NCI-H524 treated with DMSO at 0.1 percent for 48 hours (cell line): ENCODE measurements around the gene EHD1.
"Not testable (repeated sequence)": the region's sequence is repeated elsewhere in the genome, so short reads cannot be mapped to it uniquely, and the experiment has no call there.

ENCODE experiments used
- DNase-seq: peaks from one replicate; lab custom pipeline; 2025; lab: John Stamatoyannopoulos, UW

The EHD1 gene

DNA sequence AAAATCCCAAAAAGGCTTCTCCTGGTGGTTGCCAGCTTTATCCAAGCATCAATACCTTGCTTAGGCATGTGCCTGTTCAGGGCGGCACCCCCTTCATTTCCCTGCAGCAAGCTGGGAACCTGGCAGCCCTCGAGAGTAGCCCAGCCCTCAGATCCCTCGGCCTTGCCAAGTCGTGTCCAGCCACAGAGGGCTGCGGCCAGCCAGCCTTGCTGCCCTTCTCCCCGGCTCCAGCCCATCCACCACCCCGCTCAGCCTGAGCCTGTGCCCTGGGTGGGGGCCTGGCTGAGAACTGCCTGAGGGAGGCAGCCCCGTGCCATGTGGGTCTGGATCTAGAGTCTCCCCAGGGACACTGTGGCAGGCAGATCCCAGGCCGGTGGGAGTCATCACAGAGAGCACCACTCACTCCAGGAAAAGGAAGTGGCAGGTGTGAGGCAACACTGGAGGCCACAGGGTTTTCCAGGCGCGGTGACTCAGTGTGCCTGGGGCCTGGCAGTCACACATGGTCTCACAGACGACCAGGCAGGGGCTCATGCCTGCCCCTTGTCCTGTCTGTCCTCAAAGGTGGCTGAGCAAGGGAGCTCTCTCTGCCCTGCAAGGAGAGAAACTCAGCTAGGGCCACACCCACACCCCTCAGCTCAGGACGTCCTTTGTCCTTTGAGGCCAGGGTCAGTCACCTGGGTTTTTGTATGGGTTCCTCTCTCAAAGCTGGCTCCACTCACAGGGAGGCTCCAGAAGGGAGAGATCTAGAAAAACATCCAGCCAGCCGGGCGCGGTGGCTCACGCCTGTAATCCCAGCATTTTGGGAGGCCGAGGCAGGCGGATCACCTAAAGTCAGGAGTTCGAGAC, 21.8 kb downstream of the EHD1 start:
- DNase-seq, result no peak

GRCh38 chr11:64855596-64856304, 22.7 kb downstream of the EHD1 start:
- DNase-seq, result no peak

- no peak for DNase-seq
Measured at GRCh38 chr11:64854534-64855502, 23.6 kb downstream of the EHD1 start.

- DNase-seq, result no peak
Measured at GRCh38 chr11:64854157-64854533, 24.3 kb downstream of the EHD1 start.

- DNase-seq, result no peak
Measured at GRCh38 chr11:64853709-64854108, 24.7 kb downstream of the EHD1 start.

DNA sequence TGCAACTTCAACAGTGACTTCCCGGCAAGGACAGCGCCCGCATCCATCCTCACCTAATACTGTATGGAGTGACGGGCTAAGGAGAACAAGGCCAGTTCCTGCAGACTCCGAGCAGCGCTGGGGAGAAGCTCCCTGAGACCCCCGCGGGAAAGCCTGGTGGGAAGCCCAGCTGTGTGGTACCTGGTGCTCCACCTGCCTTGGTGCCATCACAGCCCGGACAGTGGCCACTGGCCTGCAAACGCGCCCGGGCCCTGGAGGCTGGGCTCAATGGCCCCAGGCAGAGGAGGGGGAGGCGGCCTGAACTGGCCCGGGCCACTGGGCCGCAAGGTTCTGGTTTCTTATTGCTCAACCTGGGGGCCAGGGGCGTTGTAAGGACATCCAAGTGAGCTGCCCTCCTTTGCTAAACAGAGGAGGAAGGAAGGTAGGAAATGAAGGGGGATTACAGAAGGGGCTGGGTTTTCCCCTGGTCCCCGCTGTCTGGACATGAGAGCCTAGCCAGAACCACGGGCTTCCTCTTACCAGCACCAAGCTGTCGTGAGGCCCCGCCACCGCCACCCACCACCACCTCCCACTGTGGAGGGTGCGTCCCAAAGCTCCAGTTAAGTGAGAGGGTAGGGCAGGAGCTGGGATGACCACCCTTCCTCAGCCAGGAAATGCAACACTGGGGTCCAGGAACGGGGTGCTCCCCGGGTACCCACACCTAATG, 25.5 kb downstream of the EHD1 start:
- no peak for DNase-seq

DNA sequence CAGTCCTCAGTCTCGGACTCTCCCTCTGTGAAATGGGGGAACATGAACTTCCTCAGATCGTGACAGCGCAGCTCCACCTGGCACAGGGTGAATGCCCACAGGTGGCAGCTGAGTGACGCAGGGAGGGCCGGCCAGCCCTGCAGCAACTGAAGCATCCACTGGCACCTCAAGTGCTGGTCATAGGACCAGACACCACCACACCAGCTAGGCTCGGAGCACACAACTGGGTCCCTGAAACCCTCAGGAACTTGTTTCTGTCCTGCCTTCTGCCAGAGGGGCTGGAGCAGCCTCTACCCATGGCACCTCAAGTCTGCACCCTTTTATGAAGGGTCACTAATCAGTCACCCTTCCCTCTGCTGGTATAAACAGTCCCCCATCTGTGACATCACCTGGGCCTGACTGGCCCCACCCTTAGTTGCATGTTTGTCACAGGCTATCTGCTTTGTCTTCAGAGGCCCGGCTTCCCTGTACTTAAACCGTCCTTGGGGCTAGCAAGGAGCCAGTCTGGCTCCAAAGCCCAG, 26.5 kb downstream of the EHD1 start:
- no peak for DNase-seq

GRCh38 chr11:64850979-64851567, 27.3 kb downstream of the EHD1 start:
- no peak for DNase-seq

GRCh38 chr11:64849598-64850356, 28.6 kb downstream of the EHD1 start:
- no peak for DNase-seq

DNA sequence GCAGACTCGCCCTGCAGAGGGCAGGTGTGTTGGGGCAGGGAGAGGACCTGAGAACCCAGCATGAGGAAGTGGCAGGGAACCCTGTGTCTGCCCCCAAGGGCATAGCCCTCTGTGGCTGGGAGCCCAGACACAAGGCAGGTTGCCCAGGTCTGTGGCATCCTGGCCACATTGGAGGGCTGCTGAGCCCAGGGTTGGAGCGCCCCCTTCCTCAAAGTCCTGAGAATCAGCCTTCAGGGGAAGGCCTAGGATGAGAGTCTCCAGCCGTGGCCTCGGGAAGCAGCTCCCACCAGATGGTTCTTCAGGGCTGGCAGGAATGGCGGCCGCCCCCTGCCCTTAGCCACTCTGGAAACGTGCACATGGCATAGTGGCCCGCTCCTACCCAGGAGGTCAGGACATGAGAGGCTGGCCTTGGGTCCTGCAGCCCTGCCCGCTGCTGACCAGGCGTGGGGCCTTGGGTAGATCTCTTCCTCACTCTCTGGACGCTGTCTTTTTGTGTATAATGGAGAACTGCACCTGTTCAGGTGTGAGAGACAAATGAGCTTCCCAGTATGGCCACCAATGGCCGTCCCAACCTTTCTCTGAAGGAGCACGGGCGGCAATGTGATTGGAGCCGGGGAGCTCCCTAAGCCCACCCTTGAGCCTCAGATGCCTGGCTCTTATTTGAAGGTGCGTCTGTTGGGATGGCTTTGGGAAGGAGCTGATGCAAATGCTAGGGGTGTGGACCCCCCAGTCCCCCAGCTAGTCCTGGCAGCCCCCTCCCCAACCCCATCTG, 29.4 kb downstream of the EHD1 start:
- DNase-seq, result no peak

DNA sequence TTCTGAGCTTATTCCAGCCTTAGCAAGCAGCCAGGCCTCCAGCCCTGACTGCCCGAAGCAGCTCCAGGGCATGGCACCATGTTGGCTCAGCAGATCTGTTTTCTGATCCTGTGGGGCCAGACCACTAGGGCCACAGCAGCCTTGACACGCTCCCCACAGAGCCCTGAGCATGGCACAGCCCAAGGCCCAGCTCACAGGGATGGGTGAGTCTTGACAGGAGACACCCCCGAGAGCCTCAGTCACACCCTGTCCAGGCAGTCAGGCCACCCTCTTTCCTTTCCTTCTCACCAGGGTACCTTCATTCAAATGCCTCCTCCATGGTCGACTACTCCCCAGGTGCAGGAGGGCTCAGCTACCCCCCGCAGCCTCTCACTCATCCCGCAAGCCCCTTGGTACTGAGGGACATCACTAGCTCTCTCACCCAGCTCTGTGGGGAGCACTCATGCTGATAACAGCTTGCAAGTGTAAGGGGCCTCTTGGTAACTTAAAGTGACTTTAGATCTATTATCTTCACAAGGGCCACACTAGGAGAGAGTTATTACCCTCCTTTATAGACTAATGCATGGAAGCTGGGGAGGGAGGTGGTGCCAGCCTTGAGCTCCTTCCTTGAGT, 30.1 kb downstream of the EHD1 start:
- DNase-seq, result no peak

DNA sequence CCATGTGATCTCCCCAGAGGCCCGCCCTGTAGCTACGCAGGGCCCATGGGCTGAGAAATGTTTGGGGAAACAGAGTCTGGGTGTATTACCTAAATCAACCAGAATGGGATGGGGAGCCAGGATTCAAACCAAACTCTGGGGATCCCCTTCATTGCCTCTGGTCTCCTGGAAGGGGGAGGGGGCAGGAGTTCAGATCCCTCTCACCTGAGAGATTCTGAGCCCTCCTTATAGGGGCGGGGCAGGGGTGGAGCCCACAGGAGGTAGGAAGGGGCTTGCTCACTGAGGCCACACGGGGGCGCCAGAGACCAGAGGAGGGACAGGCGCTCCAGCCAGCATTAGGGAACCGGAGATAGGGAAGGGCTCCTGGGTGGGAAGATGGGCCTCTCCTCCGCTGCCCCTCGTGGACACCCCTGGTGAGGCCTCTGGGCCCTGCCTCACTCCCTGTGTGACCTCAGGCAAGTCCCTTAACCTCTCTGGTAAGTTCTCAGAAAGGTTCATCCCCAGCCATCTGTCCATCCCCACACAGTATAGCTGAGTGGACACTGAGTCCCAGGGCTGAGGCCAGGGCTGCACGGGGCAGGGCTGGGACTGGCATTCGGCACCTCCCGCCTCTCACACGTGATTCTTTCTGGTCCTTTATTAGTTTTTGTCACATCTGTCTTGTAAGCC, 31.3 kb downstream of the EHD1 start:
- peak; percentile 53 for DNase-seq

DNA sequence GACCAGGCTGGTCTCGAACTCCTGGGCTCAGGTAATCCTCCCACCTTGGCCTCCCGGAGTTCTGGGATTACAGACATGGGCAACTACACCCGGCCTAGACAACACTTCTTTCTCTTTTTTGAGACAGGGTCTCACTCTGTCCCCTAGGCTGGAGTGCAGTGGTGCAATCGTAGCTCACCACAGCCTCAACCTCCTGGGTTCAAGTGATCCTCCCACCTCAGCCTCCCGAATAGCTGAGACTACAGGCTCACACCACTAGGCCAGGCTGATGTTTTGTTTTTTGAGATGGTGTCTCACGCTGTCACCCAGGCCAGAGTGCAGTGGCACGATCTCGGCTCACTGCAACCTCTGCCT, 32.7 kb downstream of the EHD1 start:
- not testable (repeated sequence) for DNase-seq

- DNase-seq, result no peak
Measured at GRCh38 chr11:64845129-64845775, 33.2 kb downstream of the EHD1 start.

- DNase-seq, result no peak
Measured at GRCh38 chr11:64844330-64845128, 33.9 kb downstream of the EHD1 start, which contains the start of gene CDC42BPG. Gene CDC42BPG (minus strand): TSS chr11:64844653. CDS start chr11:64844569, 84 bp downstream.

GRCh38 chr11:64843686-64844329, 34.6 kb downstream of the EHD1 start:
- DNase-seq, result no peak
